ENCODE results near the gene EXOC3L1. TPM values are rescaled to one million over a fixed set of nuclear protein-coding genes. Genes with fewer than 3 reads are reported as not detected.

The EXOC3L1 gene
- total and polyA plus RNA-seq, 11 donors: 1.9 to 9.1 (median 3.2) TPM

- Histone ChIP-seq H3K36me3 (peaks cover 0 to 86% (median 68%) of the 10 kb centered on the region in 9 donors), H3K9me3 (no peaks in the 10 kb centered on the region), H3K4me1 (peaks cover 0 to 23% (median 9%) of the 10 kb centered on the region in 12 donors), H3K27ac (peak within 1 kb of the TSS in 1 of 12 donors; percentile 27), H3K4me3 (peak within 1 kb of the TSS in 1 of 12 donors; percentile 7), H3K27me3 (no peaks in the 10 kb centered on the region)
- TF ChIP-seq CTCF (IDR thresholded peaks at IDR 0.05) (peak in 5 of 12 donors; percentile 13 to 40 (median 36)), POLR2A (IDR thresholded peaks at IDR 0.05) (no peak)
- intact Hi-C loops (cut with DNase I): no loop called here
- 47 to 72% (median 55%) methylated on average over 14 to 61 of the region's 61 CpGs for WGBS, 4 donors
- DNase-seq: no peak
- peak in 3 of 4 donors; percentile 4 to 32 (median 7) for ATAC-seq
Observed at GRCh38 chr16:67199011-67199807, 9.3 kb upstream of the EXOC3L1 start, which contains the start of gene ELMO3. TSS of gene ELMO3 (plus strand) at chr16:67199131. CDS start at chr16:67199327, 196 bp downstream.

- no peak for DNase-seq
- 47 to 64% (median 56%) methylated on average over 12 of the region's 12 CpGs for WGBS, 4 donors
- peak in 3 of 4 donors; percentile 36 to 59 (median 53) for ATAC-seq
- TF ChIP-seq POLR2A (IDR thresholded peaks at IDR 0.05): no peak
- TF ChIP-seq CTCF (IDR thresholded peaks at IDR 0.05): peak; percentile 39 to 75 (median 54)
- H3K27ac ChIP-seq: peak overlapping the region in 1 of 12 donors; percentile 27
- H3K36me3 ChIP-seq: peaks cover 0 to 83% (median 67%) of the 10 kb centered on the region in 9 donors
- peaks cover 0 to 32% (median 14%) of the 10 kb centered on the region in 12 donors for H3K4me1 ChIP-seq
- no peaks in the 10 kb centered on the region for H3K9me3 ChIP-seq
- H3K27me3 ChIP-seq: no peaks in the 10 kb centered on the region
- intact Hi-C loops (cut with DNase I): no loop called here
- H3K4me3 ChIP-seq: no peak overlapping the region
Observed at GRCh38 chr16:67198238-67198734, 8.3 kb upstream of the EXOC3L1 start.

GRCh38 chr16:67197704-67198103 is 7.8 kb upstream of the EXOC3L1 start:
- peaks cover 0 to 38% (median 20%) of the 10 kb centered on the region in 12 donors for H3K4me1 ChIP-seq
- no peak overlapping the region for H3K27ac ChIP-seq
- DNase-seq (no peak), ATAC-seq (no peak)
- H3K27me3 ChIP-seq: no peaks in the 10 kb centered on the region
- peaks cover 0 to 77% (median 61%) of the 10 kb centered on the region in 9 donors for H3K36me3 ChIP-seq
- TF ChIP-seq POLR2A (IDR thresholded peaks at IDR 0.05): no peak
- TF ChIP-seq CTCF (IDR thresholded peaks at IDR 0.05): no peak
- no peak overlapping the region for H3K4me3 ChIP-seq
- no peaks in the 10 kb centered on the region for H3K9me3 ChIP-seq
- WGBS, 4 donors: 58 to 66% (median 63%) methylated on average over 5 to 6 of the region's 6 CpGs
- intact Hi-C loops (cut with DNase I): no loop called here

GRCh38 chr16:67196881-67197280 is 6.9 kb upstream of the EXOC3L1 start:
- H3K27me3 ChIP-seq: no peaks in the 10 kb centered on the region
- H3K4me1 ChIP-seq: peaks cover 0 to 42% (median 24%) of the 10 kb centered on the region in 12 donors
- H3K36me3 ChIP-seq: peaks cover 0 to 69% (median 58%) of the 10 kb centered on the region in 9 donors

More at GRCh38 chr16:67196881-67197280, 6.9 kb upstream of the EXOC3L1 start:
- H3K4me3 ChIP-seq: no peak overlapping the region
- DNase-seq (no peak), ATAC-seq (no peak)
- 99 to 100% (median 100%) methylated on average over 1 of the region's 1 CpG for WGBS, 4 donors
- no peaks in the 10 kb centered on the region for H3K9me3 ChIP-seq
- intact Hi-C loops (cut with DNase I): no loop called here
- TF ChIP-seq POLR2A (IDR thresholded peaks at IDR 0.05) (no peak), CTCF (IDR thresholded peaks at IDR 0.05) (no peak)
- no peak overlapping the region for H3K27ac ChIP-seq
